Endothelial cell of umbilical vein (primary cell): Measurements from ENCODE around the gene ABCB4. TPM values are rescaled to one million over a fixed set of nuclear protein-coding genes. Genes with fewer than 3 reads are reported as not detected.

Source experiments
- BruUV-seq: library from RNA; stranded (reverse); fragments of 400-500 nt; replicated peaks from 2 replicates; lab custom pipeline; 2021; lab: Mats Ljungman, UMichigan
- CTCF ChIA-PET: fragments of 300-600, 350-600 bp; sonication (Branson Sonifier 250); formaldehyde crosslinking; loops from one replicate; lab custom pipeline; 2021; ENCODE audit warnings: antibody characterized with exemption, inconsistent platforms; lab: Charles Lee
- POLR2A ChIA-PET: fragments of 300-600, 350-600 bp; sonication (Branson Sonifier 250); formaldehyde crosslinking; loops from one replicate; lab custom pipeline; 2021; ENCODE audit warnings: antibody characterized with exemption, inconsistent platforms; lab: Charles Lee
- DNase-seq: peaks from one replicate; pipeline ENCODE4 v3.0.0-alpha.2; 2011; ENCODE audit warnings: low read depth, low spot score
- FAIRE-seq: peaks from 2 replicates; lab custom pipeline; 2011; peaks lifted over from hg19 to GRCh38; lab: Jason Lieb, UNC
- H2AFZ ChIP-seq: 2 replicates; pipeline ENCODE4 v1.6.0; 2012; ENCODE audit warnings: low read depth, low read length, control low read depth, inconsistent platforms
- H3K27ac ChIP-seq: 2 replicates; pipeline ENCODE4 v1.5.1; 2011; ENCODE audit warnings: low read depth, mild to moderate bottlenecking, control low read depth, low read length, moderate library complexity; ENCODE audit not compliant: insufficient read depth
- H3K27me3 ChIP-seq, 2 experiments: 2 replicates each; pipeline versions ENCODE4 v1.6.0 to v1.6.1; 2011; ENCODE audit warnings: low read length in 2 of 2, mixed read lengths in 1 of 2; ENCODE audit not compliant: control insufficient read depth in 2 of 2, insufficient read depth in 2 of 2
- H3K36me3 ChIP-seq, 2 experiments: 2 replicates in 1 of 2; 3 replicates in 1 of 2; pipeline ENCODE4 v1.5.1; 2011; ENCODE audit warnings: low read length in 2 of 2, mild to moderate bottlenecking in 1 of 2, moderate library complexity in 1 of 2; ENCODE audit not compliant: control insufficient read depth in 2 of 2, insufficient read depth in 2 of 2; ENCODE audit errors: extremely low read depth in 1 of 2
- H3K4me1 ChIP-seq: 3 replicates; pipeline ENCODE4 v1.5.1; 2011; ENCODE audit warnings: mild to moderate bottlenecking, low read length; ENCODE audit not compliant: control insufficient read depth, insufficient read depth; ENCODE audit errors: extremely low read depth
- H3K4me2 ChIP-seq: 2 replicates; pipeline ENCODE4 v1.6.1; 2011; ENCODE audit warnings: low read length, control low read depth, mixed read lengths; ENCODE audit not compliant: insufficient read depth
- H3K4me3 ChIP-seq, 3 experiments: fragments of 200-600 bp in 1 of 3; sonication (generic), shearing (Covaris generic) in 1 of 3; replicated peaks in 1 of 3; 2 replicates each; pipeline ENCODE4 v1.5.1; 2011 to 2016; ENCODE audit warnings: control low read depth in 3 of 3, low read length in 3 of 3, mild to moderate bottlenecking in 2 of 3, inconsistent platforms in 1 of 3, low read depth in 1 of 3, moderate library complexity in 1 of 3; ENCODE audit not compliant: insufficient read depth in 1 of 3
- H3K79me2 ChIP-seq: 2 replicates; pipeline ENCODE4 v1.6.0; 2012; ENCODE audit warnings: low read length, inconsistent platforms; ENCODE audit not compliant: control insufficient read depth, insufficient read depth
- H3K9ac ChIP-seq: replicated peaks from 2 replicates; pipeline ENCODE3; 2011; ENCODE audit warnings: low read length, control low read depth; ENCODE audit not compliant: insufficient read depth; ENCODE audit errors: extremely low read depth
- H3K9me1 ChIP-seq: replicated peaks from 3 replicates; pipeline ENCODE4 v1.6.0; 2011; ENCODE audit warnings: mild to moderate bottlenecking, low read length; ENCODE audit not compliant: control insufficient read depth, insufficient read depth; ENCODE audit errors: extremely low read depth
- H3K9me3 ChIP-seq: replicated peaks from 2 replicates; pipeline ENCODE4 v1.5.1; 2012; ENCODE audit warnings: low read length, inconsistent platforms; ENCODE audit not compliant: control insufficient read depth, insufficient read depth
- H4K20me1 ChIP-seq: replicated peaks from 2 replicates; pipeline ENCODE3; 2011; ENCODE audit warnings: mild to moderate bottlenecking, low read length; ENCODE audit not compliant: control insufficient read depth, insufficient read depth; ENCODE audit errors: extremely low read depth
- CTCF ChIP-seq, 2 donors: IDR thresholded peaks; 1 replicate in 1 of 2; 2 replicates in 1 of 2; pipeline ENCODE4 v1.5.1; 2011; ENCODE audit warnings: low read length in 2 of 2, mild to moderate bottlenecking in 2 of 2, moderate library complexity in 2 of 2, control low read depth in 1 of 2, inconsistent platforms in 1 of 2, low read depth in 1 of 2; ENCODE audit not compliant: insufficient read depth in 1 of 2; ENCODE audit errors: extremely low read depth in 1 of 2
- EZH2 ChIP-seq: IDR thresholded peaks from 2 replicates; pipeline ENCODE4 v1.6.1; 2012; ENCODE audit warnings: borderline replicate concordance, low read depth, mild to moderate bottlenecking, moderate library complexity, low read length, inconsistent platforms; ENCODE audit not compliant: severe bottlenecking
- FOS ChIP-seq: IDR thresholded peaks from 2 replicates; pipeline ENCODE4 v1.6.1; 2011; ENCODE audit warnings: mild to moderate bottlenecking, low read length, moderate library complexity, borderline replicate concordance; ENCODE audit not compliant: insufficient read depth
- GATA2 ChIP-seq: IDR thresholded peaks from 2 replicates; pipeline ENCODE4 v1.7.0; 2011; ENCODE audit warnings: low read depth, mild to moderate bottlenecking, moderate library complexity, mixed read lengths, low read length; ENCODE audit not compliant: insufficient read length, insufficient read depth
- JUN ChIP-seq: IDR thresholded peaks from 2 replicates; pipeline ENCODE4 v1.6.1; 2011; ENCODE audit warnings: borderline replicate concordance, low read depth; ENCODE audit not compliant: insufficient read length, insufficient read depth
- MAX ChIP-seq: IDR thresholded peaks from 2 replicates; pipeline ENCODE4 v1.6.1; 2011; ENCODE audit not compliant: insufficient read depth, insufficient read length
- MYC ChIP-seq: IDR thresholded peaks from one replicate; pipeline ENCODE4 v1.6.1; 2011; ENCODE audit warnings: mild to moderate bottlenecking, low read depth, low read length
- POLR2A ChIP-seq: IDR thresholded peaks from 2 replicates; pipeline ENCODE4 v1.6.1; 2012; ENCODE audit warnings: low read depth, mild to moderate bottlenecking, control low read depth, low read length
- POLR2AphosphoS5 ChIP-seq: IDR thresholded peaks from 2 replicates; pipeline ENCODE4 v1.6.1; 2012; ENCODE audit warnings: low read depth, mild to moderate bottlenecking, control low read depth, low read length, moderate library complexity; ENCODE audit not compliant: insufficient read depth
- dilution Hi-C: fragments of 300-500 bp; cut with MboI; formaldehyde crosslinking; loops from one replicate; pipeline ENCODE4 v1.15.0; 2019; ENCODE audit warnings: low sequenced_read_pairs; ENCODE audit not compliant: extremely low pct_ligation_motif_present
- intact Hi-C: fragments of 100-400 bp; cut with micrococcal nuclease; formaldehyde crosslinking; loops from one replicate; pipeline ENCODE4 v1.10.0; 2022
- polyA plus RNA-seq, 4 experiments: library from polyadenylated mRNA; depleted of rRNA in 3 of 4; stranded (reverse) in 3 of 4; unstranded in 1 of 4; fragments of >200 nt; gene quantifications; 2 replicates each; pipeline versions ENCODE4 v1.2.1 to v1.2.3, GENCODE V29; 2011 to 2012; ENCODE audit warnings: missing spikeins in 1 of 4
- total RNA-seq: library from RNA; stranded (reverse); gene quantifications from 2 replicates; pipeline ENCODE4 v1.2.3, GENCODE V29; 2021

The ABCB4 gene
- total and polyA plus RNA-seq, 2 donors (not counting 3 experiments of a cell fraction or from before 2014, with no cell fraction given): 0.11 to 0.15 TPM

GRCh38 chr7:87483131-87483530 lies 7.7 kb upstream of the ABCB4 start:
- DNase-seq (no peak), FAIRE-seq (no peak)
- dilution Hi-C loops: no loop called here
- Histone ChIP-seq H3K4me2 (no peak overlapping the region), H4K20me1 (no peaks in the 10 kb centered on the region), H3K9ac (no peak overlapping the region), H3K9me3 (no peaks in the 10 kb centered on the region), H3K4me3 (no peak overlapping the region), H3K27ac (no peak overlapping the region), H3K36me3 (no peaks in the 10 kb centered on the region), H3K27me3 (peaks cover 0 to 13% of the 10 kb centered on the region in 2 experiments), H2AFZ (no peak overlapping the region), H3K4me1 (no peaks in the 10 kb centered on the region), H3K79me2 (no peaks in the 10 kb centered on the region), H3K9me1 (no peaks in the 10 kb centered on the region)
- intact Hi-C loops: no loop called here
- ChIA-PET POLR2A (no interaction called here), CTCF (no interaction called here)
- no peak for TF ChIP-seq MAX
- no peak for TF ChIP-seq JUN
- TF ChIP-seq POLR2AphosphoS5: no peak
- TF ChIP-seq GATA2: no peak
- no peak for TF ChIP-seq MYC
- TF ChIP-seq FOS: no peak
- no peak for TF ChIP-seq CTCF (IDR thresholded peaks at IDR 0.05; ENCODE audit: extremely low read depth in 1 of 2, insufficient read depth in 1 of 2, low read depth in 1 of 2, low read length in 2 of 2)
- TF ChIP-seq POLR2A: no peak
- no peak for TF ChIP-seq EZH2
- BruUV-seq: no TSS peak
